Eye (tissue), 1 donor: ENCODE data around the gene HTATSF1.

Experiments used
- DNase-seq: peaks from one replicate; pipeline ENCODE4 v3.0.0-alpha.2; 2015

Gene HTATSF1, protein sequence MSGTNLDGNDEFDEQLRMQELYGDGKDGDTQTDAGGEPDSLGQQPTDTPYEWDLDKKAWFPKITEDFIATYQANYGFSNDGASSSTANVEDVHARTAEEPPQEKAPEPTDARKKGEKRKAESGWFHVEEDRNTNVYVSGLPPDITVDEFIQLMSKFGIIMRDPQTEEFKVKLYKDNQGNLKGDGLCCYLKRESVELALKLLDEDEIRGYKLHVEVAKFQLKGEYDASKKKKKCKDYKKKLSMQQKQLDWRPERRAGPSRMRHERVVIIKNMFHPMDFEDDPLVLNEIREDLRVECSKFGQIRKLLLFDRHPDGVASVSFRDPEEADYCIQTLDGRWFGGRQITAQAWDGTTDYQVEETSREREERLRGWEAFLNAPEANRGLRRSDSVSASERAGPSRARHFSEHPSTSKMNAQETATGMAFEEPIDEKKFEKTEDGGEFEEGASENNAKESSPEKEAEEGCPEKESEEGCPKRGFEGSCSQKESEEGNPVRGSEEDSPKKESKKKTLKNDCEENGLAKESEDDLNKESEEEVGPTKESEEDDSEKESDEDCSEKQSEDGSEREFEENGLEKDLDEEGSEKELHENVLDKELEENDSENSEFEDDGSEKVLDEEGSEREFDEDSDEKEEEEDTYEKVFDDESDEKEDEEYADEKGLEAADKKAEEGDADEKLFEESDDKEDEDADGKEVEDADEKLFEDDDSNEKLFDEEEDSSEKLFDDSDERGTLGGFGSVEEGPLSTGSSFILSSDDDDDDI

DNA sequence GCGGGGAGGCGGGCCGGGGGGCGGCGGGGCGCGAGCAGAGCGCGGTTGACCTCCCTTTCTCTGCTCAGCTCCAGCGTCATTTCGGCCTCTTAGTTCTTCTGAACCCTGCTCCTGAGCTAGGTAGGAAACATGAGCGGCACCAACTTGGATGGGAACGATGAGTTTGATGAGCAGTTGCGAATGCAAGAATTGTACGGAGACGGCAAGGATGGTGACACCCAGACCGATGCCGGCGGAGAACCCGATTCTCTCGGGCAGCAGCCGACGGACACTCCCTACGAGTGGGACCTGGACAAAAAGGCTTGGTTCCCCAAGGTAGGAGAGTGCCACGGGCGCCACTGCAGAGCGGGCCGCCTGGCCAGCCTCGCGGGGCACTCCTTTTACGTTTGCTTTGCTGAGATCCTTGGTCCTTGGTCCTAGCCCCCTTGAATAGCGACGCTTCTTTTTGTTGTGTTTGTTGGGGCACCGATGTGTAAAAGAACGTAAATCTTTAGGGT, at the start of gene HTATSF1:
TSS of gene HTATSF1 (plus strand) at position 37 of the 497 bp plus-strand sequence. CDS start at position 130, 93 bp downstream.
- DNase-seq, result no peak

GRCh38 chrX:136447968-136448367, 49.4 kb upstream of the HTATSF1 start:
- DNase-seq, result no peak

- no peak for DNase-seq
Measured at GRCh38 chrX:136450050-136450830, 47.2 kb upstream of the HTATSF1 start.

DNA sequence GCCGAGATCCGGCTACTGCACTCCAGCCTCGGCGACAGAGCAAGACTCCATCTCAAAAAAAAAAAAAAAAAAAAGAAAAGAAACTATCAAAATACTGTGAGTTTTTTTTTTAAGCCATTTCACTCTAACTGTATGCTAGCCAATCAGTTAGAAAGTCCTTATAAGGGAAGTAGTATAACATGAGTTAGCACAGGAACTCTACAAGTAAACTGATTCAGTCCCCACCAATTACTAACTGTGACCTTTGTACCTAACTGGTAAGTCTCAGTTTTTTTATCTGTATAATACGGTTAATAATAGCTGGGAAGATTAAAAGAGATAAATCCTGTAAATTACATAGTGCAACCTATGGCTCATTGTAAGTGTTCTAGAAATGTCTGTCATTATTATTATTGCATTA, 44.8 kb upstream of the HTATSF1 start:
- no peak for DNase-seq

- DNase-seq, result no peak
Measured at GRCh38 chrX:136453114-136453513, 44.3 kb upstream of the HTATSF1 start.

DNA sequence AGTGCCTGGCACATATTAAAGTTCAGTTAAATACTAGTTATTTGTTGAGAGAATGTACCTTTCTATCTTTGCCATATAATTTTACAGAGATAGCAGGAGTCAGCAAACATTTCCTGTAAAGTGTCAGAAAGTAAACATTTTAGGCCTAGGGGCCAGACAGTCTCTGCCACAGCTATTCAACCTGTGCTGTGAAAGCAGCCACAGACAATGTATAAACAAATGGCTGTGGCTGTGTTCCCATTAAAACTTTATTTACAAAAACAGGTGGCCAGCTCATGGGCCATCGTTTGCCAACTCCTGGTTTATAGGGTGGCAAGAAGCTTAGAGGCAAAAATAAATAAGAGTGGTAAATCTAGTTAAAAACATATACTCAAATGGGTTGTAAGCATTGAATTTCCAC, 43.6 kb upstream of the HTATSF1 start:
- no peak for DNase-seq

DNA sequence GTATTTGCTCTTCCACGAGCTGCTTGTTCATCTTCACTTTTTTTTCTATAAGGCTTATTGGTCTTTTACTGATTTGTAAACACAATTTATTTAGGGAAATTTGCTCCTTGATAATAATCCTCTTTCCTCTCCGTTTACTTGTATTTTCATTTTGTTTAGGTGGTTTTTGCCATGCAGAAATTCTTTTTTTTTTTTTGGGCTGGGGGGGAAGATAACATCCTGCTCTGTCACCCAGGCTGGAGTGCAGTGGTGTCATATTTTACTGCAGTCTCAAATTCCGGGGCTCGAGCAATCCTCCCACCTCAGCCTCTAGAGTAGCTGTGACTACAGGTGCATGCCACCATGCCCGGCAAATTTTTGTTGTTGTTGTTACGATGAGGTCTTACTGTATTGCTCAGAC, 41.3 kb upstream of the HTATSF1 start:
- no peak for DNase-seq

GRCh38 chrX:136457303-136457917, 40.0 kb upstream of the HTATSF1 start:
- DNase-seq, result no peak

DNA sequence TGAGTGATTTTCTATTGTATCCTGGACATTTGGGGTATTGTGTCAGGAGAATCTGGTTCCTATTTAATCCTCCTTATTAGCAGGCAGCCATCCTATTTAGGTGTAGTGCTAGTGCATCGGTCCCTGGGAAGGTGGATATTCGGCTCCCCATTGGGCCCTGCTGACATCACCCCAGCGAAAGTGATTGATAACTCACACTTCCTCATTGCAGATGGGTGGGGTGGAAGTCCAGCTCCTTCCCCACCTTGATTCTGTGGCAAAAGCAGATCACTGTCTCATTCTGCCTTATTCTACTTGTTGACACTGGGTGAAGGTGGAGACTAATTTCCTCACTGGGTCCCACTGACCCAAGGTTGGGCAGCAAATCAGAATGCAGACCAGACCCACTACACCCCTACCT, 32.8 kb upstream of the HTATSF1 start:
- DNase-seq, result no peak

DNA sequence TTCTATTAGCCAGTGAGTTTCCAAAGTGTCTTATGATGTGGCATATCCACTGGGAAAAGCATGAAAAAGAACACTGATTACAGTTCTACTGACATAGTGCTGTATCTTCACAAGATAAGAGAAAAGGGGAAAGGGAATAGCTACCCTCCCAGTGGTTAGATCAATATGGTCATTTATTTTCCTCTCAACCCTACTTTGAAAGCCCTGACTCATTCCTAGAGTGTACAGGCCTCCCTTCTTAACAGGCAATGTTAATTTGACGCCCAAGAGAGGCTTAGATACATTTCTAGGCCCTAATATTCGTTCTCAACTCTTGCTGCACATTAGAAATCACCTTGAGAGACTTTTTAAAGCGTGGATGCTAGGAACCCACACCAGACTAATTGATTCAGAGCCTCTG, 30.1 kb upstream of the HTATSF1 start:
- no peak for DNase-seq

DNA sequence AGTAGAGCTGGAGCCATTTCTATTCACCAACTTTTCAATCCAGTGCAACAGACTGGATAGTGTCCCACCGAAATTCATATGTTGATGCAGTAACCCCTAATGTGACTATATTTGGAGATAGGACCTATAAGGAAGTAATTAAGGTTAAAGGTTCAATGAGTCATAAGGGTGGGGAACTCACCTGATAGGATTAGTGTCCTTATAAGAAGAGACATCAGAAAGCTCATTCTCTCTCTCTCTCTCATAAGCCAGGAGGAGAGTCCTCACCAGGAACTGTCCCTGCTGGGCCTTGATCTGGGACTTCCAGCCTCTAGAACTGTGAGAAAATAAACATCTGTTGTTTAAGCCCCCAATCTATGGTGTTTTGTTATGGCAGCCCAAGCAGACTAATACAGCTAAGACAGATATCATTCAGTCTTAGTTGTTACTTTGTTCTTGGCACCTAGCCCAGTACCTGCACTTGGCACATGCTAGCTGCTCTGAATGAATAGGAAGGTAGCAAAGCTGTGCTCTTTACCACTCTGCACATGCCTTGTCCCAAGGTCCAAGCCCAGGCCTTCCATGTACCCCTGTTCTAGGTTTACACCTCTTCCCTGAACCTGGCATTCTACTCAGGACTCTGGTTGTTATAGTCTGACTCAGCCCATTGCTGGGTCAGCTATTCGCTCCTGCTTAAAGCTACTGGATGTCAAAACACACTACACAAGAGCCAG, 28.8 kb upstream of the HTATSF1 start:
- no peak for DNase-seq

GRCh38 chrX:136473663-136474062, 23.7 kb upstream of the HTATSF1 start:
- DNase-seq, result no peak

- no peak for DNase-seq
Measured at GRCh38 chrX:136475236-136475635, 22.2 kb upstream of the HTATSF1 start.

DNA sequence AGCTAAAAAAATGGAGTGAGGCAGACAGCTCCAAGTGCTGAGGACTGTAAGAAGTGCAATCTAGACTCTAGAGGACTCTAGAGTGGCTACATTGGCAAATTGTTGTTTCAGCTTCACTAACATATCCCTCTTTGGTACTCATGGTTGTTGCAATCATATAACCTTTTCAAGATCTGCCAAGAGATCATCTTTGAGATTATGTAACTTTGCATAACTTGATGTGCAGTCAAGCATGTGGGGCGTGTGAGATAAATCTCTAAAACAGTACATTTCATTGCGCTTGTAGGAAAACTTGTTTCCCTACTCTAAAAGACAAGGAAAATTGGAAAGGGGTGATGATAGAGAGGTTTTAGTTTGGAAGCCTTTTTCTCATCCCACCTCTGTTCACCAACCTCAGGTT, 20.9 kb upstream of the HTATSF1 start:
- DNase-seq, result no peak

GRCh38 chrX:136477026-136477425, 20.4 kb upstream of the HTATSF1 start:
- no peak for DNase-seq

DNA sequence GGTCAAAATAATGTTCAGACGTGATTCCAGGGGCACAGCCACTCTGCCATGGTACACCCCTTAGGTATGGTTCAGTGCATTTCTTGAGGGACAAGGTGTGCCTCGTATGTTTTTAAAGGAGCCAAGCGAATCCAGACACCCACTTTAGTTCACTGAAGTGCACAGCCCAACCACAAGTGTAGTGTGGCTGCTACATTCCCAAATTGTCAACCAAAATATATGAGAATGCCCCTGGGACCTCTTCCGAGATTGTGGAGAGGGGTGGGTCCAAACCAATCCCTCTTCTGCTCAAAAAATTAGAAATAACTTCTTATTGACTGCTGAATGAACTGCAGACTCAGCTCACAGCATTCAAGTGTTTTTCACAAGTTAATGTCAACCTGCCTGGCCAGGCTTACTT, 17.0 kb upstream of the HTATSF1 start:
- DNase-seq, result no peak

- DNase-seq, result no peak
Measured at GRCh38 chrX:136487647-136488046, 9.7 kb upstream of the HTATSF1 start, which contains the start of gene BRS3. Gene BRS3, plus strand, starts transcription at chrX:136487947. Its CDS starts 168 bp downstream, at chrX:136488115.

DNA sequence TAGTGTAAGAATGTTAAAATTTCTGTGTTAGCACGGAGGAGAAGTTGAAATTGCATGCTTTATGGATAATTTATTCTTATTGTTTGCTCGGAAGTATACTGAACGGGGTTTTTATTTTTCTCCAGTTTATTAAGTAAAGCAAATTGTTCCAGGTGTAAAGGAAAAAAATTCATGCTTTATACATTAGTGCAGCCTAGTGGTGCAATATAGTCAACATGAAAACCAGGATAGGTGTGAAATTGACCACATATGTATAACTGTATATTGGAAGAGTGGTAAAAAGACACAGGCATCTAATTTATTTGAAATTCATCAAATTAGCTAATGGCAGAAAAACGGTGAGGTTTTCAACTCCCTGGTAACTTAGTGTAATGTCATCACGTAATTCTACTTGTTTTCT, 8.7 kb upstream of the HTATSF1 start:
- no peak for DNase-seq

GRCh38 chrX:136491832-136492231, 5.6 kb upstream of the HTATSF1 start:
- no peak for DNase-seq

DNA sequence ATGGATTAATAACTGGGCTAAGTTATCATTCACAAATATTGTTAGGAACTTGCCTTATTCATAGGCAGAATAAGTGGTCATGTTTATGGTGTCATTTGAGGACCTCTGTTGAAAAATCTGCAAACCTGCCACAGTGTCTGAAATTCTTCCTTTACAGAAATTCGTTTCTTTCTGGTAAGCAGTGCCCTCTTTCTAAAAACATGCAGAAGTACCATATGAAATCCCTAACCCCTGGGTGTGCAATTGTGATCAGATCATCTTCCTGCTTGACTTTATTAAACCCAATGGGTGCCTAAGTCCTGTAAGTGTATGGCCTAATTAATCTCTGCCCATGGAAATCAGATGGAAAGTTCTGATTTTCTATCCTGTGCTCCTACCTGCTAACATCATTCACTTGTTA, 4.4 kb upstream of the HTATSF1 start:
- no peak for DNase-seq

- DNase-seq, result no peak
Measured at GRCh38 chrX:136495043-136495442, 2.3 kb upstream of the HTATSF1 start.

DNA sequence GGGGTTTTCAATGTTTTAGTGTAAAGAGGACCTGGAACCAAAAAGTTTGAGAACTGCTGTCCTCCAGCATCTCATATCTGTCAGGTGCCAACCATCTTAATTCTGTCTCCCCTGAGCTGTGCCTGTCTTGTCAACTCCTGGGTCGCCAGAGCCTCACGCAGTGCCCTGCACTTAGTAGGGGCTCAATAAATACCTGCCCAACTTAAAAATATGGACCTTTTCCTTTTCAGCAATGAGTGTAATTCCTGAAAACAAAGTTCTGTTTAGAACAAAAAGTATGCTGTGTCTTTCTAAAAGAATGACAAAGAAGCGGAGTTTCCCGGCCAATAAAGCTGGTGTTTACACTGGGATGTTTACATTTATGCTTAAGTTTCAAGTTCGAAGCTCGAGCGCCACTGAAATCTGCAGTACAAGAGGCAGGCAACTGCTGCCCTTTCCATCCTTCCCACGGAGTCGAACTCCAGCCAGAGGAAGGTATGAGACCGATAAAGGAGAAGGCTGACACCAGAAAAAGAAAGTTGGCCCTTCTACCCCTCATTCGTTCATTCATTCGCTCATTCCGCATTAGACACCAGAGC, 1.1 kb upstream of the HTATSF1 start:
- no peak for DNase-seq
